ENCODE measurements around the gene S100PBP.
"Not testable (repeated sequence)": the region's sequence is repeated elsewhere in the genome, so short reads cannot be mapped to it uniquely, and the experiment has no call there.

Gene S100PBP

DNA sequence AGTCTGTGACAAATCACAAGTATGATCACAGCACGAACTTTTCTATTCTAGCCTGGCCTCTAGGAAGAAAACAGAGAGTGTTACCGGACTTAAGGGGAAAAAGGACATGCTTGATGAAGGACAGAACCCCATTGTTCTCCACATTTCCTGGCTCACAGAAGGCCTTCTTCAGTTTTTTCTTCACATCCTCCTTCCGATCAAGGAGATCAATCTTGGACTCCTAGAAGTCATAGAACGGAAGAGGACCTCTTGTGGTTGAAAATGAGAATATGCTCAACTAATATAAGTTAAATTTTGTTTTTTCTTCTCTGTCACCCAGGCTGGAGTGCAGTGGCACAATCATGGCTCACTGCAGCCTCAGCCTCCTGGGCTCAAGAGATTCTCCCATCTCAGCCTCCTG is 30.6 kb upstream of the S100PBP start:
- DNase-seq, result no peak

DNA sequence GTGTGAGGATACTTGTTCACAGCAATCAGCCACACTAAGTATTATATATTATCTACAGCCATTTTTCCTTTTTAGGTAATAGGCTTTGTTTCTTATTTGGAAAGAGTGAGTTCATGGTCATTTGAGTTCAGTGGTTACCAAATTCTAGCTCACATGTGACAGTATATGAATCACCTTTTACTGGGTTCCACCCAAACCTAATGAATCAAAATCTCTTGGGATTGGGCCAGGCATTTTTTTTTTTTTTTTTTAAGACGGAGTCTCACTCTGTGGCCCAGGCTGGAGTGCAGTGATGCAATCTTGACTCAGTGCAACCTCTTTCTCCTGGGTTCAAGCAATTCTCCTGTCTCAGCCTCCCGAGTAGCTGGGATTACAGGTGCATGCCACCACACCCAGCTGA is 28.1 kb upstream of the S100PBP start:
- DNase-seq, result not testable (repeated sequence)

DNA sequence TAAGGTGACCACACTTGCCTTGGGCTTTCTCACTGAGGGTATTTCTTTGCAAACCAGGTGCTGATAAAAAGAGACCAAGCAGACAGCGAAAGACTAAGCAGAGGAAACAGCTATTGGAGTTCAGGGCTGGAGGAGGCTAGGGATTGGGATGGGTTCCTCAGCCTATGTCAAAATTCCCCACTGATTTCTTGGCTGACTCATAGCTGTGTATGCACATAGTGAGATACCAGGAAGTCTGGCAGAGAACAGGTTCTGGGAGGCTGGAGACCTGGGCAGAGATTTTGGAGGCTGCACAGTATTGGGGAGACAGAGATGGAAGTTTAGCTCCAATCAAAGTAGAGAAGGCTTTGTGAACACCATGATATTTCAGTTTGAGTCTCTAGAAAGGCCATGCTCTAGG is 25.6 kb upstream of the S100PBP start:
- no peak for DNase-seq

DNA sequence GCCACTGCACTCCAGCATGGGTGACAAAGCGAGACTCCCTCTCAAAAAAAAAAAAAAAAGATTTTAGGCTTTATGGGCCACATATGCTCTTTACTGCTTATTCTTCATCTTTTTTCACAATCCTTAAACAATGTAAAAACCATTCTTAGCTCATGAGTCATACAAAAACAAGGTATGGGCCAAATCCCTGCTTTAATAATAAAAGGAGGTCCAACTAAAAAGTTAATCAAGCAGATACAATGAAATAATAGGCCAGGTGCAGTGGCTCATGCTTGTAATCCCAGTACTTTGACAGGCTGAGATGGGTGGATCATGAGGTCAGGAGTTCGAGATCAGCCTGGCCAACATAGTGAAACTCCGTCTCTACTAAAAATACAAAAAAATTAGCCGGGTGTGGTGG is 21.7 kb upstream of the S100PBP start:
- not testable (repeated sequence) for DNase-seq

DNA sequence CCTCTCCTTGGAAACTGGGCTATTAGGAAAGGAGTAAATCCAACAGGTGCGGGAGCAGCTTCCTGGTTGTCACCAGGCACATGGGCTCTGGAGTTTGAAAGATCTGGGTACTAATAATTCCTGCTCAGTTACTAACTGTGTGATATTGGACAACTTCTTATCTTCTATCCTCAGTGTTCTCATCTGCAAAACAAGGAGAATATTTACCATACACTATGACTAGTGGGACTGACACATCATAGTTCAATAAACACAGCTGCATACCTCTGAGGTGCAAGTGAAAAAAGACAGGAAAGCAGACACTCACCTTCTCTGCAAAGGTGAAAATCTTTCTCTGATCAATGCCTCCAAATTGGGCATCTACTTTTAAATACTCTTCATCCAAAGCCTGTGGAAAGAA is 20.0 kb upstream of the S100PBP start:
- no peak for DNase-seq

DNA sequence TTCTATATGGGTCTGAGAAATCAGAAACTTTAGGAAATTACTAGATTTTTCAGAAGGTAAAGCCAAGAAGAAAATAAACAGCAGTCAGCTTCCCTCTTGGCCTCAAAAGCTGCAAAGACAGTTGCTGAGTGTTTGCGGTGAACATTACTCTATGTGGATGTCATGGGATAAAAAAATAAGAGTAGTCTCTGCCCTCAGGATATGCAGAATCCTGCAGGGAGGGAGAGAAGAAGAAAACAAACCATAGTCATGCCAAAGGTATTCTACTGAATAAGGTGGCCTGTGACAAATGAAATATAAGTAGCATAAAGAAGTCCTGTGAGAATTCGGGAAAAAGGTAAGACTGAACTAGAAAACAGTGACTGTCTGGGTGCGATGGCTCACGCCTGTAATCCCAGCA is 19.3 kb upstream of the S100PBP start:
- DNase-seq, result no peak

DNA sequence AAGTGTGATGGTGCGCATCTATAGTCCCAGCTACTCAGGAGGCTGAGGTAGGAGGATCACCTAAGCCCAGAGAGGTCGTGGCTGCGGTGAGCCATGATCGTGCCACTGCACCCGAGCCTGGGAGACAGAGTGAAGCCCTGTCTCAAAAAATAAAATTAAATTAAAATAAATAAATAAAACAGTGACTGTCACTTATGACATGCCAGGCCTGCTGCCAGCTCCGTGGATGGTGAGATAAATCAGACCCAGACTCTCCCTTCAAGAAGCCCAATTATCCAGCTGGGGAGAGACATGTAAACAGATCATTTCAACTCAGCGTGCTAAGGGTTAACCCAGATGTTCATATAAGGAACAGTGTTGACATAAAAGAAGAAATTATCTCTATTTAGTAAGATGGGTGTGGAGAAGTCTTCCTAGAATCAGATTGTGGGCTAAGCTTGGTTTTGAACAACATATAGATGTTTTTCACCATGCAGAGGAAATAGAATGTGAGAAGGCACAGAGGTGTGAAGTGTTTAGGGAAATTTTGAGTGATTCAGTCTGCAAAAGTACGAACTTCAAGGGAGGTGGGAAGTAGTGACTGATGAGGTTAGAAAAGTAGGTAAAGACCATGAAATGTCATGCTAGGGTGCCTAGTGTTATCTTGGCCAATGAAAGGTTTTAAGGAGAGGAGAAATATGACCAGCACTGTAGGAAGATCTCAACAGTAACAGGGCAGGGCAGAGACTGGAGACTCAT is 18.6 kb upstream of the S100PBP start:
- DNase-seq, result no peak

DNA sequence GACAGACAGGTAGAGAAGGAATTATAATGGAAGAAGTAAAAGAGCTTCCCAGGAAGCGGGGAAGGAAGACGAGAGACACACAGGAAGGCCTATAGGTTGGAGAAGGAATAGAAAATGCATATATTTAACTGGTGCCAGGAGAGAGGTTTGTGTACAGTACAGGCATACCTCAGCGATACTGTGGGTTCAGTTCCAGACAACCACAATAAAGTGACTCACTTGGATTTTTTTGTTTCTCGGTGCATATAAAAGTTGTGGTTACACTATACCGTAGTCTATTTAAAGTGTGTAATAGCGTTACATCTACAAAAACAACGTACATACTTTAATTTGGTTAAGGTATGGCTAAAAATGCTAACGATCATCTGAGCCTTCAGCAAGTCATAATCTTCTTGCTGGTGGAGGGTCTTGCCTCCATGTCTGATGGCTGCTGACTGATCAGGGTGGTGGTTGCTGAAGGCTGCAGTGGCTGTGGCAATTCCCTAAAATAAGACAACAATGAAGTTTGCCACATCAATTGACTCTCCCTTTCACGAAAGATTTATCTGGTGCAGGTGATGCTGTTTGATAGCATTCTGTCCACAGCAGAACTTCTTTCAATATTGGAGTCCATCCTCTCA is 16.2 kb upstream of the S100PBP start:
- DNase-seq, result no peak

DNA sequence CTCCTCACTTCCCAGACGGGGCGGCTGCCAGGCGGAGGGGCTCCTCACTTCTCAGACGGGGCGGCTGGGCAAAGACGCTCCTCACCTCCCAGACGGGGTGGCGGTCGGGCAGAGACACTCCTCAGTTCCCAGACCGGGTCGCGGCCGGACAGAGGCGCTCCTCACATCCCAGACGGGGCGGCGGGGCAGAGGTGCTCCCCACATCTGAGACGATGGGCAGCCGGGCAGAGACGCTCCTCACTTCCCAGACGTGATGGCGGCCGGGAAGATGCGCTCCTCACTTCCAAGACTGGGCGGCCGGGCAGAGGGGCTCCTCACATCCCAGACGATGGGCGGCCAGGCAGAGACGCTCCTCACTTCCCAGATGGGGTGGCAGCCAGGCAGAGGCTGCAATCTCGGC is 13.0 kb upstream of the S100PBP start:
- not testable (repeated sequence) for DNase-seq

DNA sequence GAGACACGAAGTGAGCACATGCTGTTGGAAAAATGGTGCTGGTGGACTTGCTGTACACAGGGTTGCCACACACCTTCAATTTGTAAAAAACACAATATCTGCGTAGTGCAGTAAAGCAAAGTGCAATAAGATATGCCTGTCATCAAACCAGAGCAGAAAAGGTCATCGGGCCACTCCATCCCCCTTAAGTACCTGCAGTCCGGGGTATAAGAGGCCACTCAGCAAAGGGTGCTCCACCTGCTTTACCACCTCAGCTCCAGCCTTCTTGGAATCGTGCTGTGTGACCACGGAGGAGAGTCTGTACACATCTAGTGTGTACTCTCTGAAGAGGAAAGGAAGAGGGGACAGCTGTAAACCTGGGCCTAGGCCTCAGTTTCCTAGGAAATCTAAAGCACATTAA is 11.2 kb upstream of the S100PBP start:
- DNase-seq, result no peak

DNA sequence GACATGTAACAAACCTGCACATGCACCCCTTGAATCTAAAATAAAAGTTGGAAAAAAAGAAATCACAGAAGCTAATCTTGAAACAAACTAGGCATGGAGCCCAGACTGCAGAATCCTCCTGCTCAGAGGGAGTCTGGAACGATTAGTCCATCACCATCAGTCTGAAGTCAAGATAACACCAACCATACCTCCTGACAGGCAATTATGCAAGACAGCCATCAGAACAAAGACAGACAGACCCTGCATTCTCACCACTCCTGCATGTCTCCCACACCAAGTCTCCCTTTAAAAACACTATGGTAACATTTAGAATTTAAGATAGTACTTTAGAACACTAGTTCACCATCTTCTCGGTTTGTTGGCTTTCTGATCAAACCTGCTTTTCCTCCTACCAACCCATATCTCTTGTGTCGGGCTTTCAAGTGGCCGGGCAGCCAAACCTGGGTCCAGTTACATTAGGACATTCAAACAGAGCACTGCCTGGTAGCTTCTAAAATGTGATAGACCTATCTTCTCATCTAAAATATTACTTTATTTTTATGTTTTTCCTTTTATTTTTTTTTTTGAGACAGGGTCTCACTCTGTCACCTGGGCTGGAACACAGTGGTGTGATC is 10.4 kb upstream of the S100PBP start:
- DNase-seq, result no peak

DNA sequence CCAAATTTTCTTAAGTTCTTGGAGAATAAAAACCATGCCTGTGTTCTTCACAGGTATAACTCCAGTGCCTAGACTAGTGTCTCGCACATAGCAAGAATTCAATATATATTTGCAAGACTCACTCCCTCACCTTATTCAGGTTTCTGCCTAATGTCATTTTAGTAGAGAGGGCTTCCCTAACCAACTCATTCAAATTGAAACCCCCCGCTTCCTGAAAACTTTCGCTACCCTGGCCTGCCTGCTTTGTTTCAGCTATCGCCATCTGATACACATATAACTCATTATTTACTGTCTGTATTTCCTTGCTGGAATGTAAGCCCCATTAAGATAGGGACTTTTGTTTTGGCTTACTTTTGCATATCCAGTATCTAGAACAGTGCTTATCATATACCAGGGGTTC is 8.9 kb upstream of the S100PBP start:
- no peak for DNase-seq

DNA sequence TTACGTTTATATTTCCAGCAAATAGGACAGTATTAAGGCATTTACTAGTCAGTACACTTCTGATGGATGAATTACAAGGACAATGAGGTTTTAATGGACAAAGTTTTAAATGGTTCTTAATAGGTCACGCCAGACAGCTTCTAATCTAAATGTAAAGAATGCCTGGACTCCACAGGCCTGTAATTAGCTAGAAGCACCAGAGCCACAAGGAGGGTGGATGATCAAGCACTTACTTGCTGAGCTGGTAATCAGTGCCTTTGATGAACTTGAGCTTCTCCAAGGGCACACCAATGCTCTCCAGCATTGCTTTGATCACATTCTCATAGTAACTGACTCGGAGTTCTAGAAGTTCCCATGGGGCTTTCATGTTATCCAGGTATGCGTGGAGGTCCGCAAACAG is 7.1 kb upstream of the S100PBP start:
- DNase-seq, result no peak

DNA sequence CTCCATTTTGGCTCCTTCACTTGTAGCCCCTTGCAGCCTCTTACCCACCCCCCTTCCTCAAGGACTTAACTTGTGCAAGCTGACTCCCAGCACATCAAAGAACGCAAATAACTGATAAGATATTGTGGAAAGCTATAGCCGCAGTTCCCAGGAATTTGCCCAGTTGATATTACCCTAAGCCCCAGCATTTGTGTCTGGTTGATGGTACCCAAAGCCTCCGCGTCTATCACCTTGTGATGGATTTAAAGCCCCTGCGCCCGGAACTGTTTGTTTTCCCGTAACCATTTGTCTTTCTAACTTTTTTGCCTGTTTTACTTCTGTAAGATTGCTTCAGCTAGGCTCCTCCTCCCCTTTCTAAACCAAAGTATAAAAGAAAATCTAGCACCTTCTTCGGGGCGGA is 6.2 kb upstream of the S100PBP start:
- no peak for DNase-seq

DNA sequence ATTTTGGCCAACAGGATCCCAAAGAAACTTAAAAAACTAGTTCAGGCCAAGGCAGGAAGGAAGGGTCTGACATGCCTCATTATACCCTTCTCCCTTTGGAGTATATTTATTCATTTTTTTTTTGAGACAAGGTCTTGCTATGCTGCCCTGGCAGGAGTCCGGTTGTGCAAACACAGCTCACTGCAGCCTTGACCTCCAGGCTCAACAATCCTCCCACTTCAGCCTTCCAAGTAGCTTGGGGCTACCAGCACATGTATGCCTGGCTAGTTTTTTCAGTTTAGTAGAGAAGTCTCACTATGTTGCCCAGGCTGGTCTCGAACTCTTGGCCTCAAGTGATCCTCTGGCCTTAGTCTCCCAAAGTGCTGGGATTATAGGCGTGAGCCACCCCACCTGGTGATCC is 5.5 kb upstream of the S100PBP start:
- DNase-seq, result no peak

DNA sequence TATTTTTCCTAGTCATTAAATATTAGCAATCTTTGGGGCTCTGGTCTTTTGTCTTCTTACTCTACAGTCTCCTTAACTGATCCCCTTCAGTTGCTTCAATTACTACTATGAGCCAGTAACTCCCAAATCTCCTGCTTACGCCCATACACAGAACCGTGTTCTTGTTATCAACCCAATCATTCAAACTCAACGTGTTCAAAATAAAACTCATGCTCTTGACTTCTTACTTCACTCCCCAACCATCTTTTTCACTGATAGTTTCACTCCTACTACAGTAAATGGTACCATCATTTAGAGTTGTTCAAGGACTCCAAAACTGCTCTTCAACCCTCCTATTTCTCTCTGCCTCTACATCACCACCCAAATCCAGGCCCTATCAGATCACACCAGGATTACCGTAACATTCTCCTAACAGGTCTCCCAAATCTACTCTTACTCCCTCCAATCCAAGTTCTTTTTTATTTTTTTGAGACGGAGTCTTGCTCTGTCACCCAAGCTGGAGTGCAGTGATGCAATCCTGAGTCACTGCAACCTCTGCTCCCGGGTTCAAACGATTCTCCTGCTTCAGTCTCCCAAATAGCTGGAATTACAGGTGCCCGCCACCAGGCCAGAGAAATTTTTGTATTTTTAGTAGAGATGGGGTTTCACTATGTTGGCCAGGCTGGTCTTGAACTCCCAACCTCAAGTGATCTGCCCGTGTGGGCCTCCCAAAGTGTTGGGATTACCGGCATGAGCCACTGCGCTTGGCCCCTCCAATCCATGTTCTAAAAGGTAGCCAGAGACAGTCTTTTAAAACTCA is 3.3 kb upstream of the S100PBP start:
- no peak for DNase-seq

DNA sequence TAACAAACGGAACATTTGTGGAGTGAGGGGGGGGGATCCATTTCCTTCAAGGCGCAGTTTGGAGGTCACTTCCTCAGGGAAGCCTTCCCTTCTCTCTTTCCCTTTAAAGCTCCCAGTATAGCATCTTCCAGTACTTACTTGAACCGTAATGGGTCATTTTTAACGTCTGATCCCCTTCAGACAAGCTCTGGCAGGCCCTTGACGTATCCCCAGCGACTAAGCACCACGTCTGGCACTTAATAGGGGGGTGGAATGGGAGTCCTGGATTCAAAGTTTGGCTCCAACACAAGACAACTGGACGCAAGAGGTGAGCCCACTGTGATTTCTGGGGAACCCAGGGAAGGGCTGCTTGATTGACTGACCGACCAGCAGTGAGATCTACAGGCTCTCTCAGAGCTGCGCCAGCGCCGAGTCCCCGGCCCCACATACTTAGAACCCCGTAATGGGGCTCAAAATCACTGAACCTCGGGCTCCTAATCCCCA is 736 bp upstream of the S100PBP start:
- DNase-seq, result peak; percentile 51

DNA sequence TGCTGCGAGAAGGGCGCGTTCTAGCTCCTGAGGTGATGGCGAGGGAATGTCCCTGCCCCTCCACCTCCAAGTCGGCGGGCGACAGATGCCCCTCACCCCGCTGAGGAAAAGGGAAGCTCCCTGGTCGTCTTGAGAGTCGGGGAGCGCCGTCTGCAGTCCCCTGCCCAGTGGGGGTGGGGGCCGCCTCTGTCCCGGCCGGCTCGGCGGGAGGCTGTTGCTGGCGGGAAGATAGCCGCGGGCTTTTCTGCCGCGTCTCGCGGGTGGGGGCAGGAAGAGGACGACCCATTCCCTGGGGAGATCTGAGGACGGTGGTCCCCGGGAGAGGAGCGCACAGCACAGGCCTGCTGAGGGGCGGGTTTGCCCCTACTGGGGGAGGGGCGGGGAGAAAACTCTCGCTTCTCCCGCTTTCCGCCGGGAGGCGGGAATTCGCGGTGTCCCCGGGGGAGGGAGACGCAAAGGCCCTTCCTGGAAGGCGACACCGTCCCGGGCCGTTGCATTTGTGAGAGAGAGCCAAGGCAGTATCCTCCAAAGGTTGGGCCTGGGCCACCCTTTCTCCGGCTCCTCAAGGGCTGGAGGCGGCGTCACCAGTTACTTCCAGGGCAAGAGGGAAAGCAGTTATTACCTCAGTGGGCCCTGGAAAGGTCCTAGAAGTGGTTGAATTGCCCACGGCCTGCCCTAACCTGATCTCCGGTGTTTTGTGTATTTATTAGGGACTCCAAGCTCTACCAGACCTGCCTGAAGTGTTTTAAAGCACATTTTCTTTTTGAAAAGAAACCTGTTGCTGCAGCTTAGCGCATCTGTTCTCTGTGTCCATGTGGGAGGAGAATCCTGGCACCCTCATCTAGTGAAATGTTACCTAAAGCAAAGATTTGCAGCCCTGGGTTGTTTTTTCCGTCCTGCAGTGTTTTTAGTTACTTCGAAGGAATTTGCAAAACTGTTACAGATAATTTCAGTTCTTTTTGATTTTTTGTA is 648 bp downstream of the S100PBP start:
- peak; percentile 72 for DNase-seq

DNA sequence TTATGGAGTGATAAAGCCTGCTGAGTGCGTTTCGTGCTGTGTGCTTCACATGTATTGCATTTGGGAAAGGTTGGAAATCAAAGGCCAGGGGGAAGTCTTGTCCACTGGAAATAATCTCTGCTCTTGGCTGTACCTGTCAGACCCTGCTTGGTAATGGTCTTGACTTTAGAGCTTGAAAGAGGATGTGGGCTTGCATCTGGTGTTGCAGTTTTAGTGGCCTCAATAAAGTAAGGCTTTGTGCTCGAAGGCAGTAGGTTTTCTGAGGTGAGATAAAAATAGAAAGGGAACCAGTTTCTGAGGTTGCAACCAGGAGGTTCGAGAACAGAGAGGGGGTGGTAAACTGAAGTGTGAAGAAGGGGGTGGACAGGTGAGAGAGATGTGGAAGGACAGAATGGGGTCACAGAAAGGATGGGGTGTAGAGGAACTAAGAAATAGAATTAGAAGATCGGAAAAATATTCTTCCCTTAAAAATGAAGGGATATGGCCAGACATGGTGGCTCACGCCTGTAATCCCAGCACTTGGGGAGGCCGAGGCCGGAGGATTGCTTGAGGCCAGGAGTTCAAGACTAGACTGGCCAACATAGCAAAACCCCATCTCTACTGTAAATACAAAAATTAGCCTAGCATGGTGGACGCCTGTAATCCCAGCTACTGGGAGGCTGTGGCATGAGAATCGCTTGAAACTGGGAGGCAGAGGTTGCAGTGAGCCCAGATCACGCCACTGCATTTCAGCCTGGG is 1.5 kb downstream of the S100PBP start:
- no peak for DNase-seq

DNA sequence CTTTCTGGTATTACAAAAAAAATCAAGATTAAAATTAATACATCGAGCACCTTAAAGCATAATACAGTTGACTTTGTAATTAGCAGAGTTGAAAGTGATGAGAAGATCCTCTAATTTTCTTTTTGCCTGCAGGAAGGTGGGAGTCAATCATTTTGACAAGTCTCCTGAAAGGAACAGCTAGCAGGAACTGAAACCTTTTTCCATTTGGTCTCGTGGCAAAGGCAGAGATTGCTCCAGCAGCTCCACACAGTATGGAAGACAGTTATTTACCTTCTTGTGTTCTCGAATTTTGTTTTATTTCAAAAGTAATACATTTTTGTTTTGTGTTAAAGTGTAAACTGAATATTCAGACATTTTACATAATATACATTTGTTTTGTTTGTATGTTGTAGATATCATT is 7.7 kb downstream of the S100PBP start:
- DNase-seq, result no peak

DNA sequence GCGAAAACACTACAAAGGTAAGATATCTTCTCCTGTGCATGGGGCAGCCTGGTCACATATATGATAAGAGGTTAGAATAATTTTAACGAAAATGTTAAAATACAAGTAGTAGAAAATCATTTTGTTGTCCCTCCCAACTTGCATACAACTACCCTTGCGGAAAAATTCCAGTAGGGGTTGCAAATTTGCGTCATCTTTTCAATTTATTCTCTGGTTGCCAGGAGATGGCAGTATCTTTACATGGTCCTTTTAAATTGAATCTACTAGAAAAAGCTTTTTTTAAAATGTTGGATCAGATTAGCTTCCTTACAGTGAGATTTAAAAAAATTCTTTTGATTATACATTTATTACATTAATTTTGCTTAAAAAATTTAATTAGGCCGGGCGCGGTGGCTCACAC is 10.9 kb downstream of the S100PBP start:
- DNase-seq, result no peak

Data from NCI-H1092 (cell line).